Tongue (tissue), 2 donors: ENCODE measurements around the gene REXO1. TPM values are rescaled to one million over a fixed set of nuclear protein-coding genes. Genes with fewer than 3 reads are reported as not detected.

Source experiments
- DNase-seq: peaks from one replicate; pipeline ENCODE4 v3.0.0-alpha.2; 2015
- total RNA-seq: library from RNA; depleted of rRNA; stranded (reverse); fragments of >200 nt; gene quantifications from one replicate; pipeline ENCODE4 v1.2.3, GENCODE V29; 2014

The REXO1 gene
- total RNA-seq, 1 donor from 2014 or later, result 11.2 TPM

GRCh38 chr19:1790054-1790792 lies 58.1 kb downstream of the REXO1 start:
- DNase-seq, result no peak

GRCh38 chr19:1789261-1790041 lies 58.8 kb downstream of the REXO1 start:
- DNase-seq, result no peak

GRCh38 chr19:1787116-1787515 lies 61.2 kb downstream of the REXO1 start:
- no peak for DNase-seq

GRCh38 chr19:1786668-1787067 lies 61.6 kb downstream of the REXO1 start:
- DNase-seq, result no peak

- DNase-seq, result no peak
Observed at GRCh38 chr19:1785310-1785709, 63.0 kb downstream of the REXO1 start.

- DNase-seq, result no peak
Observed at GRCh38 chr19:1783874-1784273, 64.4 kb downstream of the REXO1 start.

GRCh38 chr19:1783354-1783753 lies 64.9 kb downstream of the REXO1 start:
- DNase-seq, result no peak

GRCh38 chr19:1782521-1782920 lies 65.8 kb downstream of the REXO1 start:
- peak; percentile 71 for DNase-seq

GRCh38 chr19:1780272-1780958 lies 67.9 kb downstream of the REXO1 start:
- DNase-seq, result no peak

- DNase-seq, result no peak
Observed at GRCh38 chr19:1779574-1779973, 68.7 kb downstream of the REXO1 start.

GRCh38 chr19:1777149-1777548 lies 71.1 kb downstream of the REXO1 start:
- no peak for DNase-seq

GRCh38 chr19:1776606-1777147 lies 71.6 kb downstream of the REXO1 start:
- DNase-seq, result no peak

GRCh38 chr19:1775951-1776605 lies 72.2 kb downstream of the REXO1 start:
- no peak for DNase-seq

- no peak for DNase-seq
Observed at GRCh38 chr19:1774989-1775772, 73.1 kb downstream of the REXO1 start.

- DNase-seq, result no peak
Observed at GRCh38 chr19:1773184-1773583, 75.1 kb downstream of the REXO1 start.

GRCh38 chr19:1770866-1771576 lies 77.3 kb downstream of the REXO1 start:
- no peak for DNase-seq

GRCh38 chr19:1769645-1769985 lies 78.7 kb downstream of the REXO1 start:
- no peak for DNase-seq

GRCh38 chr19:1768918-1769644 lies 79.2 kb downstream of the REXO1 start:
- DNase-seq, result no peak

GRCh38 chr19:1768248-1768647 lies 80.0 kb downstream of the REXO1 start:
- no peak for DNase-seq

- peak; percentile 69 for DNase-seq
Observed at GRCh38 chr19:1767464-1767933, 80.8 kb downstream of the REXO1 start.
